Osteocyte (in vitro differentiated cells): ENCODE measurements around the gene TTI1. TPM values are rescaled to one million over a fixed set of nuclear protein-coding genes. Genes with fewer than 3 reads are reported as not detected.

ENCODE experiments used
- DNase-seq: peaks from one replicate; pipeline ENCODE4 v3.0.0; 2021; ENCODE audit warnings: mixed read lengths; ENCODE audit not compliant: unreplicated experiment; ENCODE audit errors: extremely low spot score
- H3K27ac Mint-ChIP-seq: one replicate; pipeline ENCODE4 v1.8.0; 2021; ENCODE audit warnings: mild to moderate bottlenecking, mixed read lengths; ENCODE audit not compliant: unreplicated experiment
- H3K27me3 Mint-ChIP-seq: one replicate; pipeline ENCODE4 v1.8.0; 2021; ENCODE audit warnings: mixed read lengths; ENCODE audit not compliant: unreplicated experiment
- H3K36me3 Mint-ChIP-seq: one replicate; pipeline ENCODE4 v1.8.0; 2021; ENCODE audit warnings: mixed read lengths; ENCODE audit not compliant: unreplicated experiment
- H3K4me1 Mint-ChIP-seq: one replicate; pipeline ENCODE4 v1.8.0; 2021; ENCODE audit warnings: mixed read lengths; ENCODE audit not compliant: unreplicated experiment
- H3K4me3 Mint-ChIP-seq: one replicate; pipeline ENCODE4 v1.8.0; 2021; ENCODE audit warnings: mild to moderate bottlenecking, moderate library complexity, mixed read lengths; ENCODE audit not compliant: unreplicated experiment
- H3K9me3 Mint-ChIP-seq: one replicate; pipeline ENCODE4 v1.8.0; 2021; ENCODE audit warnings: mixed read lengths; ENCODE audit not compliant: unreplicated experiment
- total RNA-seq: library from RNA; stranded (reverse); gene quantifications from 2 replicates; pipeline ENCODE4 v1.2.1, GENCODE V29; 2021
- TF ChIP-seq, protein P1 (sequence below): fragments of 200-600 bp; sonication (generic); IDR thresholded peaks from 2 replicates; pipeline ENCODE4 v1.5.0; 2021; ENCODE audit warnings: antibody characterized with exemption, mild to moderate bottlenecking, moderate library complexity

Gene TTI1
- total RNA-seq, 1 donor from 2014 or later: 16.2 TPM

DNA sequence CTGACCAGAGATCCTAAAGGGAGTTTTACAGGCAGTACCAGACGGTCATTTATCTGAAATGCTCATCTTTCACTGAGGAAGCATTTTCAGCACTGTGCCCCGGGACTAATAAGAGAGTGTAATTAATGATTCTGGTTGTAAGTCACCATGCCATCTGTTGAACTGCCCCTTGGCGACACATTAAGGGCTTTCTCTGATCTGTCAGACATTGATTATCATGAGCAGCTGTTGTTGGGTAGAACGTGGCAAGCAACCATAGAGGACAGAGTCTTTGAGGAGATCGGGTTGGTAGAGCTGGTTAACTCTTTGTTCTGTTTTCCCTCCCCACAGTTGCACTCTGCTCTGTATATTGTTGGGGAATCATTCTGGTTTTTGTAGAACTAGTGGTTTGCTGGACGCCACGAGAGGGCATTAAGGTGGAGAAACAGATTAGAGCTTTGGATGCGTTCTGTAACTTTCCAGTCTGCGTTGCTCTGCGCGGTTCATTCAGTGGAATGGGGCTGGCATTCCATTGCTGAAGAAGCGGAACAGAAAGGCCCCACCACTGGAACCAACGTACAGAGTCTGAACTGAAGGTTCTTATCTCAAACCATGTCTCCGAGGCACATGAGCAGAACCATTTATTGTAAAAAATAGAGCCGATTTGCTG is 34.6 kb upstream of the TTI1 start:
- H3K36me3 Mint-ChIP-seq: peaks cover 57% of the 10 kb centered on the region
- no peak overlapping the region for H3K27ac Mint-ChIP-seq
- DNase-seq: no peak
- TF ChIP-seq, protein P1, sequence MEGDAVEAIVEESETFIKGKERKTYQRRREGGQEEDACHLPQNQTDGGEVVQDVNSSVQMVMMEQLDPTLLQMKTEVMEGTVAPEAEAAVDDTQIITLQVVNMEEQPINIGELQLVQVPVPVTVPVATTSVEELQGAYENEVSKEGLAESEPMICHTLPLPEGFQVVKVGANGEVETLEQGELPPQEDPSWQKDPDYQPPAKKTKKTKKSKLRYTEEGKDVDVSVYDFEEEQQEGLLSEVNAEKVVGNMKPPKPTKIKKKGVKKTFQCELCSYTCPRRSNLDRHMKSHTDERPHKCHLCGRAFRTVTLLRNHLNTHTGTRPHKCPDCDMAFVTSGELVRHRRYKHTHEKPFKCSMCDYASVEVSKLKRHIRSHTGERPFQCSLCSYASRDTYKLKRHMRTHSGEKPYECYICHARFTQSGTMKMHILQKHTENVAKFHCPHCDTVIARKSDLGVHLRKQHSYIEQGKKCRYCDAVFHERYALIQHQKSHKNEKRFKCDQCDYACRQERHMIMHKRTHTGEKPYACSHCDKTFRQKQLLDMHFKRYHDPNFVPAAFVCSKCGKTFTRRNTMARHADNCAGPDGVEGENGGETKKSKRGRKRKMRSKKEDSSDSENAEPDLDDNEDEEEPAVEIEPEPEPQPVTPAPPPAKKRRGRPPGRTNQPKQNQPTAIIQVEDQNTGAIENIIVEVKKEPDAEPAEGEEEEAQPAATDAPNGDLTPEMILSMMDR: no peak
- H3K4me1 Mint-ChIP-seq: peaks cover 15% of the 10 kb centered on the region
- H3K27me3 Mint-ChIP-seq: no peaks in the 10 kb centered on the region
- H3K9me3 Mint-ChIP-seq: no peaks in the 10 kb centered on the region
- no peak overlapping the region for H3K4me3 Mint-ChIP-seq

DNA sequence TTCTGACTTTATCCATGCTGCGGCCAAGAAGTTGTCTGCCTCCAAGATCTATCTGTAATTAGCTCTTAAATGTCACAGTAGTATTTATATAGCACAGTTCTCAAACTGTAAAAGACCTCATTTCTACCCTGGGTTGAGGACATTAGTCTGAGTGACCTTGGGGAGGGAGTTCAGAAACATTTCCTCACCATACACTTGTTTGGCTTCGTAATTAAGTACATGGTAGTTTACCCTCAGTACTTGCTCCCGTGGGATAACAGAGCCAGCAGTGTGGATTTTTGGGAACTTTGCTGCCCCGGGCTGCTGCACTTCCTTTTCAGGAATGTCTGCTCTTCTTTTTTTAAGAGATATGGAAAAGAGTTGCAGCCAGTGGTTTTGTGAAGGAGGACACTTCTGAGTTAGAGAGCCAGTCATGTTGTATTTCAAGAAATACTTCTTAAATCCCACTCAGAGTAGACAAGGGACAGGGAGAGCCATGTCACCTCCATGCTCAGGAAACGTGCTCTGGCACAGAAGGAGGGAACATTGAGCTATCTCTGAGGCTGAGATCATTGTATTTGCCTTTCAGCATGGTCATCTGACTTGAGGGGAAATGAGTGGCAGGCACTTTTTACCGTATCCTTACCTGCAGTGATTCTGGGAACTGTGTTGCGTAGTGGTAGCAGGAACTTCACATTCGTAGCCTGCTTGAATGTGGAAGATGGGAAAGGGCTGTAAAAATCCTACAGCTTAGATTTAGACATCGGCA is 33.9 kb upstream of the TTI1 start:
- Mint-ChIP-seq H3K4me1 (peaks cover 8% of the 10 kb centered on the region), H3K9me3 (no peaks in the 10 kb centered on the region), H3K27me3 (no peaks in the 10 kb centered on the region), H3K36me3 (peaks cover 55% of the 10 kb centered on the region), H3K27ac (peak overlapping the region; percentile 28), H3K4me3 (no peak overlapping the region)
- no peak for DNase-seq
- TF ChIP-seq, protein P1: no peak

DNA sequence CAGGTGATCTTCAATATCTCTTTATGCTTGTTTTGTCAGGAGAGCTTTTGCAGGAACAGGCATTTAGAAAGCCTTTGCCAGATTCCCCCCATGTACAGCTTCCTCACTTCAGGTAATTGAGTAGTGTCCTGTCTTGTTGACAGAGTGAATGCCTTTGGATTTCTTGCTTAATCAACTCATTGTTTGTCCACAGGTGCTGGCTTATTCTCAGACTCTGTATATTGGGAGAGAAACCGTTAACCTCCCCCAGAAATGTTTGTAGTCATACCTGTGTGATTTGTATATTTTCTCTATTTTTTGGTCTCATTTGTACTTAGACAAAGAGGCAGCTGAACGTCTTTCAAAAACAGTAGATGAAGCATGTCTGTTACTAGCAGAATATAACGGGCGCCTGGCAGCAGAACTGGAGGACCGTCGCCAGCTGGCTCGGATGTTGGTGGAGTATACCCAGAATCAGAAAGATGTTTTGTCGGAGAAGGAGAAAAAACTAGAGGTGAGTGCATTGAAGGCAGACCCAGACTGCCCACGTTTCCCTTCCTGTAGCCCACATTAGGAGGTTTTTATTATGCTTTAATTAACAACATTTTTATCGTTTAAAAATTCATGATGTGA is 32.6 kb upstream of the TTI1 start:
- Mint-ChIP-seq H3K27ac (no peak overlapping the region), H3K36me3 (peaks cover 42% of the 10 kb centered on the region), H3K9me3 (no peaks in the 10 kb centered on the region), H3K4me3 (no peak overlapping the region), H3K27me3 (no peaks in the 10 kb centered on the region), H3K4me1 (peaks cover 8% of the 10 kb centered on the region)
- DNase-seq: no peak
- TF ChIP-seq, protein P1: no peak

DNA sequence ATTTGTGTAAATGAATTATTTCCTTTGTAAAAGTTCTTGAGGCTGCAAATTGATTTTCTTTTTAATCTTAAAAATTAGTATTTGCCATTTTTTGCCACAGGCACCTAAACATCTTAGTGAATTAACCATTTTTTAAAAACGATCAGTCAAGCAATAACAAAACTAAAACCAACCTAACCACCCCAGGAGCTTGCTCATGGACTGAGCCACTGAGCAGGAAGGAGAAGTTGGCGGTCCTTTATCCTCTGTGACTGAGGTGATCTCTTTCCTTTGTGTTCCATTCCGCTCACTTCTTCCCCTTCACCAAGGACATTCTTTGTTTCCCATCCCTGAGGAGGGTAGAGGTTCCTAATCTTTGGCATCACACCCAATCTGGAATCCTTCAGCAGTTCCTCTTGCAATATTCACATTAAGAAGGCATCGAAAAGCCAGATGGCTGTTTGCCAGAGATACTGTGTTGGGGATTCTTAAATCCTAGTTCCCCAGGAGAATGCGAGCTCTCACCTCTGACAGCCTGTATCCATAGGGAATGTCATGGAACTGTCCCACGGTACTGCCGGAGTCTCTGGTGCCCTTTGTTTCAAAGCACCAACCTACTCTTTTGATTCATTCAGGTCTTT is 30.8 kb upstream of the TTI1 start:
- Mint-ChIP-seq H3K4me1 (peaks cover 8% of the 10 kb centered on the region), H3K36me3 (peaks cover 42% of the 10 kb centered on the region), H3K27me3 (no peaks in the 10 kb centered on the region), H3K9me3 (no peaks in the 10 kb centered on the region), H3K4me3 (no peak overlapping the region), H3K27ac (no peak overlapping the region)
- TF ChIP-seq, protein P1: no peak
- no peak for DNase-seq

DNA sequence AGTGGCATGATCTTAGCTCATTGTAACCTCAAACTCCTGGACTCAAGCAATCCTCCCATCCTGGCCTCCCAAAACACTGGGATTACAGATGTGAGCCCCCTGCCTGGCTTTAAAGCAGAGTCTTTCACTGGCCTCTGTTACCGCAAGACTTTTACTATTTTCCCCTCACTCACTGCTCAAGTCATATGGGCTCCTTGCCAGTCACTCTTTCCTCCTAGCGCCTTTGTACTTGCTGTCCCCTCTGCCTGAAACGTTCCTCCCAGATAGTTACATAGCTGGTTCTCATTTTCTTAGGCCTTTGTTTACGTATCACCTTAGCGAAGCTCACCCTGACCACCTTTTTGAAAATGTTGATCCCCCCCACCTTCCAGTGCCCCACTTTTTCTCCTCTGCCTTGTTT is 29.6 kb upstream of the TTI1 start:
- no peak overlapping the region for H3K27ac Mint-ChIP-seq
- H3K4me1 Mint-ChIP-seq: peaks cover 8% of the 10 kb centered on the region
- no peak overlapping the region for H3K4me3 Mint-ChIP-seq
- no peaks in the 10 kb centered on the region for H3K9me3 Mint-ChIP-seq
- peaks cover 38% of the 10 kb centered on the region for H3K36me3 Mint-ChIP-seq
- H3K27me3 Mint-ChIP-seq: no peaks in the 10 kb centered on the region
- TF ChIP-seq, protein P1: no peak
- DNase-seq: no peak
